CD4-positive, alpha-beta T cell treated with Interleukin-1 beta for 1 hour (primary cell): Measurements from ENCODE around the gene DHRS2.

ENCODE experiments used
- DNase-seq, 2 donors: peaks; one replicate each; pipeline ENCODE4 v3.0.0-alpha.2; 2020 to 2022

The DHRS2 gene

DNA sequence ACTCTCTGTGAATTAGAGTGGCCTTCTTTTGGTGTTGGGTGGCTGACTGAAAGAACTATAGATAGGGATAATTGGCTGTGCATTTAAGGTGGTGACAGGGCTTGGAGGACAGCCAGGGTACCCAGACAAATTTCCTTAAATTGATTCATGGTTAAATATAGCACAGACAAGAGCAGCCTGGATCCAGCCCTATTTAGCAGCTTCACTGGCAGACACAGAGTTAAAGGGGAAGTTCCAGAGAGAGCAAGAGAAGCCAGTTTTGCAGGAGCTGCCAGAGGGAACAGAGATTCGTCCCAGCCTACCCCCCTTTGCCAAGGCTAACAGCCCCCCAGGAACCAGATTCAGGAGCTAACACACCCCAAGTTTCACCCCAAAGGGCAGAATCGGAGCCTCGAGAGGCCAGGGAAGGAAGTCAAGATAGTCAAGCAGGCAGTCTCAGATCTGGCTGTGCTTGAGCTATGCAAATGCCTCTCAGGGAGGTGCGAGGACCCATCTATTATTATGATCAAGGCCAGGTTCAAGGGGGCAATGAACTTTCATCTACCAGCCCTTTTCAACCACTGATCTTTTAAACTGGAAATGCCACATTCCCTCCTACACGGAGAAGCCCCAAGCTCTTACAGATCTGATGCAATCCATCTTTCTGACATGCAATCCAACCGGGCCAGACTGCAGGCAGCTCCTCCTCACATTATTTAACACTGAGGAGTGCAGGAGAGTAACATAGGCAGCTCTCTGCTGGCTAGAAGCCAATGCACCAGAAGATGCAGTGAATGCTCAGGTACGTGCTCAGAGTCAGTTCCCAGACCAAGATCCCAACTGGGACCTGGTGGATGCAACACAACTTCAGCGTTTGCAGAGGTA lies 58.2 kb downstream of the DHRS2 start:
- DNase-seq: no peak
